CD4-positive, alpha-beta T cell treated with Interleukin-10 for 1 hour (primary cell): Measurements from ENCODE around the gene TMEM235.

Source experiments
- DNase-seq: peaks from one replicate; pipeline ENCODE4 v3.0.0-alpha.2; 2020

Gene TMEM235

GRCh38 chr17:78273813-78274212, 42.4 kb downstream of the TMEM235 start:
- no peak for DNase-seq

GRCh38 chr17:78275355-78275754, 43.9 kb downstream of the TMEM235 start:
- DNase-seq, result no peak

- peak; percentile 26 for DNase-seq
These were observed 44.9 kb downstream of the TMEM235 start for GRCh38 chr17:78276098-78276887.

- DNase-seq, result no peak
These were observed 46.8 kb downstream of the TMEM235 start for GRCh38 chr17:78278139-78278741.

- no peak for DNase-seq
These were observed 48.0 kb downstream of the TMEM235 start for GRCh38 chr17:78279360-78279990.

DNA sequence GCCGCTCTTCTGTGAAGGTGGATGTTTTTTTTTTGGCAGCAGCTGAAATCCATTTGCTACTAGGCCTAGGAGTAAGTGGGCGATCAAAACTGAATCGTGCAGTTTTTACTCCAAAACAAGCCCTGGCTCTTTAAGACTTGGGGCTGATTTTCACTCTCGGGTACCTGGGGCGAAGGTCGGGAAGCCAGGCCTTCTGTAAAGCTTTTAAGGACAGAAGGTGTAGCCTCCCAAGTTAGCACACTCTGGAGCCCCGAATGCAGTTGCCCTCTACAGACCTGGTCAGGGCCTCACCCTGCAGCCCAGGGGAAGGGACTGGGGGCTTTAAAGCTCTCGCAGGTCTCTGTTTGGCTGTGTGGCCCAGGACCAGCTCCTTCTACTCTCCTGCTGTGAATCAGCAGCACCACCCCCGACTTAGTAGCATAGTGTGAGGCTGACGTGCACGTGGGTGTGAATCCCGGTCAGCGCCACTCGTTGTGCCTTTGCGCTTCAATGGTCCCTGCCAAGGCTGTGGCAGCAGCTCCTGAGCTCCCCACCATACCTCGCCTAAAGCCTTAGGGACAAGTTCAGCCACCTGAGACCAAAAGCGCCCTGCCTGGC, 49.9 kb downstream of the TMEM235 start:
- no peak for DNase-seq

- DNase-seq, result no peak
These were observed 52.7 kb downstream of the TMEM235 start for GRCh38 chr17:78284146-78284545.

DNA sequence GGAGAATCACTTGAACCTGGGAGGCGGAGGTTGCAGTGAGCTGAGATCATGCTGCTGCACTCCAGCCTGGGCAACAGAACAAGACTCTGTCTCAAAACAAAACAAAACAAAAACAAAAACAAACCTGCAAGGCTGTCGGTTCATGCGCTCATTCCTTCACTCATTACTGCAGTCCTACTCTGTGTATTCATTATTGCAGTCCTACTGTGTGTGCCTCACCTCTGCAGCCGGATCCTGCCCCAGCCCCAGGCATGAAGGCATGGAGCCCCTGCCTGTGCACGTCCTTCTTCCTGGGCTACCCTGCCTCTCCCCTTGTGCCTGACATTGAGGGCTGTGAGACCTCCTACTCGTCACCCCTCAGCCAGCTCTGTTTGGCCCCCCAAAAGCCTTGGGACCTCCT, 57.6 kb downstream of the TMEM235 start:
- no peak for DNase-seq

DNA sequence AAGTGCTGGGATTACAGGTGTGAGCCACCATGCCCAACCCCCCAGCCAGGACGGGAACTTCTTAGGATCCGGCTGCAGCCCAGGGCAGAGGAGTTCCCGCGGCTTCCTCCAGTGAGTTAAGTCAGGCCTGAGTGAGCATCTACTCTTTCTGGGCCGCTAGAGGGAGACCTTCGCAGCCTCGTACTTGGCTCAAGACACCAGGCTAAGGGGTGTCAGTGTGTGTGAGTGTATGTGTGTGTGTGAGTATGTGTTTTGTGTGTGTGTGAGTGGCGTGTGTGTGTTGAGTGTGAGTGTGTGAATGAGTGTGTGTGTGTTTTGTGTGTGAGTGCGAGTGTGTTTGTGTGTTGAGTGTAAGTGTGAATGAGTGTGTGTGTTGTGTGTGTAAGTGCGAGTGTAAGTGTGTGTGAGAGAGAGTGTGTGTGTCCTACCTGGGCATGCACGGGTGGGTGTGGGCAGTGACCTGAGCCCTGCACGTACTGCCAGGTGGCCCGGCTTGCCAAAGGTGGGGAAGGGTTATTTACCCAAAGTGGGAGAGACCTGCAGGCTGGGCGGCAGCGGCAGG, 58.5 kb downstream of the TMEM235 start:
- DNase-seq, result peak; percentile 87
